IPS-18c (cell line): ENCODE results near the gene PRICKLE2.

Experiments
- H3K4me3 ChIP-seq: 2 replicates; pipeline ENCODE4 v1.7.0; 2013; ENCODE audit warnings: low read depth, mild to moderate bottlenecking, low read length, moderate library complexity; ENCODE audit not compliant: insufficient read depth
- H3K9me3 ChIP-seq: one replicate; pipeline ENCODE4 v1.6.1; 2013; ENCODE audit warnings: mild to moderate bottlenecking, low read length, moderate library complexity; ENCODE audit not compliant: control insufficient read depth, insufficient read depth

The PRICKLE2 gene

DNA sequence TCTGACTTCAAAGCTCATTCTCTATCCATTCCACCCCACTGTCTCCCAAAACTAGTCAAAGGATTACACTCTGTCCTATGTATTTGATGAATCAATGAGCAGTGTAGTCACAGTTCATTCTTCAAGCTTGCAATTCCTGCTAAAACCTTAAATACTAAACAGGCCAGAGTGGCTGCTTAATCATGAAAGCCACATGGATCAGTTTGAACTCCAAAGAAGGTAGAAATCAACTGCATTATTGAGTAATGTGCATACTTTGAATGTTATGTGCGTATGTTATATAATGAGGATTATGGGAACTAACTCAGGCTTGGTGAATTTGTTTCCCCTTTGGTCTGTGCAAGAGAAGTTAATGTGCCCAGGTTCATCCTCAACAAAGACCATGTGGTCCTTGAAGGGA lies 45.4 kb downstream of the PRICKLE2 start:
- Histone ChIP-seq H3K4me3 (no peak overlapping the region), H3K9me3 (no peaks in the 10 kb centered on the region)

DNA sequence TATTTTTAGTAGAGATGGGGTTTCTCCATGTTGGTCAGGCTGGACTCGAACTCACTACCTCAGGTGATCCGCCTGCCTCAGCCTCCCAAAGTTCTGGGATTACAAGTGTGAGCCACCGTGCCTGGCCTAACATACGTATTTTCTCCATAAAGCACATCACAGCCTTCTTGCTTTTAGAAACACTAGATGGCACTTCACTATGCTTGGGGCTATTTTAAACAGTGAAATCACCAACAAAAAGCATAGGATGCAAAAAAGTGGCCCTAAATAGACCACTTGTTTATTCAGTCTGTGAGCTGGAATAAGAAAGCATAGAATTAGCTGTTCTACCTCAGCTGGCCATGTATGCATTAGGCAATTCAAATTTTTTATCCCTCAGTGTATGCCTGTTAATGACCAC lies 46.0 kb downstream of the PRICKLE2 start:
- no peak overlapping the region for H3K4me3 ChIP-seq
- no peaks in the 10 kb centered on the region for H3K9me3 ChIP-seq

DNA sequence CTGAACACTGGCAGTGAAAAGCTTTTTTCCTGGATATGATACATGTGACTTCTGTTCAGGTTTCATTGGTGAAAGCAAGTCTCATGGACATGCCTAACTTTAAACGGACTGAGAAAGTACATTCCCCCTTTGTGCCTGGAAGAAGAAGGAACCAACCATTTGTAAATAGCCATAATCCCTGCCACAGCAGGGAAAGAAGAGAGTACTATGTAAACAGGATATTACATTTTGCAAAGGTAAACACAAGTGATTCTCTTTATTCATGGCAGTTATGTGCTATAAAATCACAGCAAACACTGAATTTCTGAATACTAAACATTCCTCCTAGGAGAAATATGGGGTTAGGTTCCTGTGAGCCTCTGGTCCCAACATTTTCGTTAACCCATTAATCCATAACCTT lies 46.8 kb downstream of the PRICKLE2 start:
- no peak overlapping the region for H3K4me3 ChIP-seq
- no peaks in the 10 kb centered on the region for H3K9me3 ChIP-seq

DNA sequence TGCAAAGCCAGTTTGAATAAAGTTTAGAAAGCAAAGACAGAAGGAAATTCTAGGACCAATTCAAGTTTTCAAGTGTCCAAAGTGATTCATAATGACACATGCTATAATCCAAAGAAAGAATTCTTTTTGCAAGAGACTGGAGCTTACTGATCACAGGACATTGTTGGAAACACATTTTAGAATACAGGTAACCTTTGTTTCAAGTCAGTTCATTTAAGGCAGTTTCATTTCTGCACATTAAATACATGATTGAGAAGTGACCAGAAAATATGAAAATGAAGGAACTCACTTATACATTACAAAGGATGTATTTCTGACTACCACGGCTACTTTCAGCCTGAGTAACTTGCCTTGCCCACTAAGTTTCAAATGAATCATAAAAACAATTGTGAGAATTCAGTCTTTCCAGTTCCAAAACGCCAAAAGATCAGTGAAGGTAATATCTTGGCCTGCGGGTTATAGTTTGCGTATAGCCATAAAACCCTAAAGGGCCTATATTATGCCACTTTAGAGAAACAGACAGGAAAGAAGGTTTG lies 48.7 kb downstream of the PRICKLE2 start:
- no peaks in the 10 kb centered on the region for H3K9me3 ChIP-seq
- no peak overlapping the region for H3K4me3 ChIP-seq

DNA sequence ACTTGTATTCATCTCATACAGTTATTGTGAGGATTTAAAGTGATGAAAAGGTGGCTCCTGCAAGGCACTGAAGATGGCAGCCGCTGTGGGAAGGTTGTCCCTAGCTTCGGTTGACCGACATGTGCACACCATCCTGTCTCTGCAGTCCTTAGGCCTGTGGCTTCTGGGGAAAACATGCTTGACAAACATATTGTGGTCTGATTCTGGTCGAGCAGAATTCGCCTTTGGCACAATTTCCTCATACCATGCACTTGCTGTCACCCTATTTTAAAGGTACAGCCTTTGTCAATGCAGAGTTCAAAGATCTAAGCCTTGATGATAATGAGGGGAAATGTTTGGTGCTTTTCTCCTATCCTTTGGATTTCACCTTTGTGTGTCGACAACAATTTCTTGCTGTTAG lies 50.9 kb downstream of the PRICKLE2 start:
- Histone ChIP-seq H3K4me3 (no peak overlapping the region), H3K9me3 (no peaks in the 10 kb centered on the region)

DNA sequence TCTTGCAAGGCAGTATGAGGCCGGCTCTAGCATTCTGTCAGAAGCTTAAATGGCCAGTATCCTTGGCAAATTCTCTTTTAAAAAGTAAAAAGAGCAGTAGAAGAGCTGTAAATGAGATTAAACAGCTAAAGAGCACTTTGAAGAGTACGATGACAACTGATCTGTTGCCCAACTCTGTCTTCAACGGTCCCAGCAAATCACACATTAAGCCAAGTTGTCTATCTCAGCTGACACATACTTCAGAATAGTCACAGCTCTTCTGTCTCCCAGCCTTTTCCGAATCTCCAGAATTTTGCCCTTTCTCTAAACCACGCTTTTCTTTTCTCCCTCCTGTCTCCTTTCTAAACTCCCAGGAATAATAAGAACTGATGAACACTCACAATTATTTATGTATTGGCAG lies 51.7 kb downstream of the PRICKLE2 start:
- H3K9me3 ChIP-seq: no peaks in the 10 kb centered on the region

DNA sequence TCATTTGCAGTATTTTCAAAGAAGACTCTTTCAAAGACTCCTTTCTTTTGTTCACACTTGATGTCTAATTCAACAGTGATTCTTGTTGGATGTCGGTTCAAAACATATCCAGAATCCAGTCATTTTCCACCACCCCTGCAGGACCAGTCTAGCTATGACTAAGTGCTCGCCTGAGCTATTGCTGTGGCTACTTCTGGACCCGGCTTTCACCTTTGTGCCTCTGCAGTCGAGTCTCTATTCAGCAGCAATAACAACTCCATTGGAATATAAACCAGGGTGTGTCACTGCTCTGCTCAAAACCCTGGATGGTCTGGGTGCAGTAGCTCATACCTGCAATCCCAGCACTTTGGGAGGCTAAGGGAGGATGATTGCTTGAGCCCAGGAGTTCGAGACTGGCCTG lies 55.0 kb downstream of the PRICKLE2 start:
- Histone ChIP-seq H3K9me3 (no peaks in the 10 kb centered on the region), H3K4me3 (no peak overlapping the region)

More for the DNA sequence above, 51.7 kb downstream of the PRICKLE2 start:
- H3K4me3 ChIP-seq: no peak overlapping the region

DNA sequence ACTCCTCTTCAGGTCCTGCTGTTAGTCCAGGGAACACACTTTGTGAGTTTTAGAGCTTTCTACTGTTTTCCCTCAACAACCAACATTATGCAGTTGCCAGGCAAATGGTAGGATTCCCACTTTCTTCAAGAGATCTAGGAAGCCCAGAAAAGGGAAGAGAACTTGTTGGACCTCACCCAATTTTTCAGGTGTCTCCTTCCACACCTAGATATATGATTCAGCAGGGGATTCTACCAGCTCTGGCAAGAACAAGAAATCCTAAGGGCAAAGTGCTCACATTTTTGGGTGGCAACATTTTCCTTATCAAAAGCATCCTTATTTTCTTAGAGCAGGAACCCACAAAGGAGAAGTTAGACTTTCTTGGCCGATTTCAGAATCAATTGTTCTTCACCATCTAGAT lies 57.4 kb downstream of the PRICKLE2 start:
- Histone ChIP-seq H3K4me3 (no peak overlapping the region), H3K9me3 (no peaks in the 10 kb centered on the region)

DNA sequence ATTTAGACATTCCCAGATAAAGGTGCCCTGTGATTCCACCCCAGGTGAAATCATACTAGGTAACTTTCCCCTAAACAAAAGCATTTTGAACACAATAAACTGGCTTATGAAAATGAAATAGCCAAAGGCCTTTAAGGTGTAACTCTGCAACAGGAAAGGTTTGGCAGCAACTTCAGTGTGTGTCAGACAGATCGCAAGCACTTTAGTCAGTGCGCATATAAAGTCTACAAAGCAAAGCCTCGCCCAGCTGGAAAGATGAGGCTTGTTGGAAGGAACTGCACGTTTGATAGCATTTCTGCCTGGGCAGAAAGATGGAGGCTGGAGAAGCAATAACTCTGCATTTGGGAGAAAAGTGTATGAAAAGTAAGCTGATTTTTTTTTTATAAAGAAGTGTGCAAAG lies 57.9 kb downstream of the PRICKLE2 start:
- H3K4me3 ChIP-seq: no peak overlapping the region

DNA sequence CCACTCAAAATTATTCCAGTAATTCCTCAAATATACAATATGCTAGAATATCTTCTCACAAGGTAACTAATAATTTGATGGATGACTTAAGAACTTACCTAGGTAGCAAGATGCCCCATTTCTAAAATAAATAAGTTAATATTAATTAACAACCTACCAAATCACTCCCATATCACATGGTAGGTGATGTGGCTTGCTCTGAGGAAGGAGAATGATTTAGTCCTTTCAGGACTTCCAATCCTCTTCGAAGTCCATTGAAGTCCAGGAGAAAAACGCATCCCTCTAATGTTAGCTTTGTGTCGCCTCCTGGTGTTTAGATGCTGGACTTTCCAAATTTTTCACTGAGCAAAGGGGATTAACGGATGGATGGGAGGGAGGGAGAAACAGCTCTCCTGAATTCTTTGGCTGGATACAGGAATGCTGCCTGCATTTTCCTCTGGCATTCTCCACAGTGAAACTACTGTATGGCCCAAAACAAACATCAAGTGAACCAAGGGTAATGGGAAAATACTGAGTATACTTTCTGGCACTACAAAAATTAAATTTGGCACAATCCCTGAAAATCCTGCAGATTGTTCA lies 58.6 kb downstream of the PRICKLE2 start:
- Histone ChIP-seq H3K9me3 (no peaks in the 10 kb centered on the region), H3K4me3 (no peak overlapping the region)

More for the DNA sequence above, 57.9 kb downstream of the PRICKLE2 start:
- H3K9me3 ChIP-seq: no peaks in the 10 kb centered on the region

DNA sequence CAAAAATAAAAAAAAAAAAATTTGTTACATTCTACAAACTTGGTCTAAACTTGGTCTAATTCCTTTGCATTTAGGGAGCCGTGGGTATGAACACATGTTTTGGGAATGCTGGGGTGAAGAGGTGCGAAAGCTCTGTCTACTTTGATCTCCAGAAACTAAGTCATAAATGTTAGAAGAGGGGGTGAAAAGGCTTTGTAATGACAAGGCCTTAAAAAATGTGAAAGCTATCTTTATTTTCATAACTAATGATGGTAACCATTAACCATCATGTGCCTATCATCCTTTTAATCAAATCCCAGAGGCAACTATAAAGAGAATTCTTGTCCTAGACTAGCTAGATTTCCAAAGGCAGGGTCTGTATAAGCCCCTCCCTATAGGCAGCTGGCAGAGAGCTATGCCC lies 60.9 kb downstream of the PRICKLE2 start:
- Histone ChIP-seq H3K9me3 (no peaks in the 10 kb centered on the region), H3K4me3 (no peak overlapping the region)

DNA sequence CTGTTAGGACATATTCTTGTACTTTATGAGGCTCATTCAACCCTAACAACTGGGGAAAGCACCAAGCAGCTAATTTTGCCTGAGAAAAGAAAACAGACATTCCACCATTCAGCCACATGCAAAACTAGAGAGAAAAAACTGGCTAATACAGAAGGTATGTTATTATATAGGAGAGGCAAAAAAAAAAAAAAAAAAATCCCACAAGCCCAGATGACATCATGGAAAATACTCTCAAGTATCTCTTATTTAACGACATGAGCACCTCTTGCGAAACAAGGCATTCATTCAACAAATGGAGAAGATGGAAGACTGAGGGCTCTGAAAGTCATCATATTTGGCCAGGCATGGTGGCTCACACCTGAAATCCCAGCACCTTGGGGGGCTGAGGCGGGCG lies 61.5 kb downstream of the PRICKLE2 start:
- H3K9me3 ChIP-seq: no peaks in the 10 kb centered on the region
- no peak overlapping the region for H3K4me3 ChIP-seq

DNA sequence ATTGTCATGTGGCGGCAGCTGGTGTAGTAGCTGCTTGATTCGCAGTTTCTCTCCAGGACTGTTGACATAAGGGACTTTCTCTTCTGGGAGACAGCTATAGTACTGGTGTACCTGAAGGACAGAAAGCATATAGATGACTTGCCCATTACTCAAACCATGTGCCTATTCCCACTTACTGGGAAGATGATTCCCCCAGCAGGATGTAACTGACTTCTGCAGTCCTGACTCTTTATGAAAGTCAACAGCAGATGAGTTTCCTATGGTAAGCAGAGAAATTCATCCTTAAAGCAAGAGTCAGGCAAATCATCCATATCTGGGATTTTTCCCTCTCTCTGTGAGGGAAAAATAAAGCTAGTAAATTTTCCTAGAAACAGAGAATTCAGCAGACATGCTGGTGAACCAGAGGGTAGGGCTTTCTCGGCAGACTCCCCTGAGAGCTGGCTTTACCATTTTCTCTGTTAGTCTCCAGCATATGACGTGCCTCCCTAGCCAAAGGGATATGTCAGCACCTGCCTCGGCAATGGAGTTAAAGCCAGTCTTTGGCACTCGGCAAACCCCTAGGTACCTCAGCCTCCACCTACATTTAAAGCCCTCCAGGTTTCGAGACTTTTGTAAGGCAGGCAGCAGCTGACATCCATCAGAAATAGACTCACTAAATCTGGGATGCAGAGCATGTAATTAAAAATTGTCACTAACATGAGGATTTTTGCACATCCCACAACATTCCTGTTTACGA lies 62.1 kb downstream of the PRICKLE2 start:
- H3K9me3 ChIP-seq: no peaks in the 10 kb centered on the region

DNA sequence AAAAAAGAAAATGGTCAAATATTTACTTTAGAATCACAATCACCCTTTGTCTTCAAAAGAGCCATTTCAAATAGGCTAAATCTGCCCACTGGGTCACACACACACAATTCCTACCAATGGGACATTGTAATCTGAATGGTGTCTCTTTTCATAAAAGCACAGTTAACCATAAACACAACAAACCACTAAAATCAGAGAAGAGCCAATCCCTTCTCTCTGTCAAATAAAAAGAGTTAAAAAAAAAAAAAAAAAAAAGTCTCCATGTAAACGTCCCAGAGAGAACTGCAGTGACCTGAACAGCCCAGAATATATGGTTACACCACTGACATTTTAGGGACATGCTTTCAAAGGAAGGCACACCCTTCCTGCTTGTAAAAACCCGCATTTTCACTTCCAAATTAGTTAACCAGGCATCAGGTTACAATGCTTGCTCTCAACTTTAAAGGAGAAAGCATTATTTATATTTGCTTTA lies 63.7 kb downstream of the PRICKLE2 start:
- Histone ChIP-seq H3K4me3 (no peak overlapping the region), H3K9me3 (no peaks in the 10 kb centered on the region)

More for the DNA sequence above, 62.1 kb downstream of the PRICKLE2 start:
- no peak overlapping the region for H3K4me3 ChIP-seq

DNA sequence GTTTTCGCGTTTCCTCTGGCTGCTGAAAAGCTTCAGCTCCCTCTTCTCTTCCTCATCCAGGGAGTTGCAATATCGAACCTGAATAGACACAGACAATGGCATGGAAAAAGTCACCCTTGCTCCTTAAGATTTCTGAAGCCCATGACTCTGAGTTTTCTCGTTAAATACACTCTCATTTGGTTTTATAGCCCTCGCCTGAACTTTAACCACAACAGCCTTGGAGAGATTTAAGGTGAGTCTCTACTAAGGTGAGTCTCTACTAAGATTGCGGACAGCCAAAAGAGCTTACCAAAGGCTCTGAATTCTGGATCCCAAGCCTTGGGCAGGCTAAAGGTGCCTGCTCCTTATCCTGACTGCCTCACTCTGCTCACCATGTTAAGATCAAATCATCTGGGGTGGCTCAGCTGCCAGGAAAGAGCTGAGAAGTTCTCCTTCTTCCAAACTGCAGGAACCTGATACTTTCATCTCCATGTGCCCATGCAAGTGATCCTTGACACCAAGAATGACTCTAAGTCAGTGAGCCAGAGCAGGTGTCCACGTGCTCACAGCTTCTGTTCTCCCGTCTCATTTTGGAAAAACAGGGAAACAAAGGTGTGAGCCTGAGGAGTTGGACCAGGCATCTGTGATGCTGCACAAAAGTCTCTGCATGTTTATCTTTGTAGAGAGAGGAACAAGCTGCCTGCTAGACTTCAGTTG lies 65.1 kb downstream of the PRICKLE2 start:
- H3K4me3 ChIP-seq: no peak overlapping the region

DNA sequence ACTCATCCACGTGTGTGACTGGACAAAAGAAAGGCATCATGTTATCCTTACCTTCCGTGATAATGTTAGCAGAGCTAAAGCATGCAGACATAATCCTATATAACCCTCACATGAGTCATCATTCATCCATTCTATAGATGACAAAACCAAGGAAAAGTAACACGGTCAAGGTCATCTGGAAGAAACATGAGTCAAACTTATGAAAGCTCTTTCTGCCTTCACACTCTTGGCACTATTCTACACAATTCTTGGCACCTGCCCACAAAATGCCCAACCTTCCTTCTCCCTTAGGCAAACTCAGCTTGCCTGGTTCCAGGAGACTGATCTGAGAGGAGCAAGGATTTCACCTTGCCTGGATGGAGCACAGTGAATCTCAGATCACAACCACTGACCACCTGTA lies 66.9 kb downstream of the PRICKLE2 start:
- no peak overlapping the region for H3K4me3 ChIP-seq

More for the DNA sequence above, 65.1 kb downstream of the PRICKLE2 start:
- no peaks in the 10 kb centered on the region for H3K9me3 ChIP-seq

DNA sequence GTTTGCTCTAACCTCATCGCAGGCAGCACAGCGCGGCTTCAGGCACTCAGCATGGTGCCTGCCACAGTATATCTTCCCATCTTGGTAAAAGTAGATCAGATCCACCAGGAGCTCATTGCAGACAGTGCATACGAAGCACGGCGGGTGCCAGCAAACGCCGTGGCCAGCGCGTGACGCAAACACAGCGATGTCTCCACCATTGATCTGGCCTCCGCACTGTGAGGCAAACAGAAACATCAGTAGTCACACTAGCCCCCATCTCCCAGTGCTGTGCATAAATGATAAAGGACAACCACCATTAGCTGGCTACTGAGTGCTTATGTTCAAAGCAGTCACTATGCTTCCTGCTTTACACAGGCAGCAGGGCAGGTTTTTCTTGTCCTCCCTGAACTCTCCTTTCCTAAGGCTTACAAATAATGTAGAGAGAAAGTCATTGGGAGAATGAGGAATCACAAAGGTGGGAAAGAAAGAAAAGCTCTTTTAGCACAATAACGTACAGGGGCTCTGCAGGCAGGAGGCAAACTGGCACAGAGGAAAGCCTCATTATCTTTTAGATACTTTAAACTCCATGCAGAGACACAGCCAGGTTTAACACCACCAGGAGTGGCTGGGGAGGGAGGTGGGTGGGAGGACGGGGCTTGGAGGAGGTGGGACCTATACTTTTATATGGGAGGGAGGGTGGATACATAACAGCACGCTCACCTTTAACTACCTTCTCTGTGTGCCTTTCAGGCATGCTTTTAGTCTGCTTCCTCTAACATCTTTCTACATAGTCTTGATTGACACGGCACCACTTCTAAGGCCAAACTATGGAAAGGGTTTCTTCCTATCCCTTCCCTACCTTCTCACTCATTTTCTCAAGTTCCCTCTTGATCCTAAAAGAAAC lies 67.9 kb downstream of the PRICKLE2 start:
- Histone ChIP-seq H3K4me3 (no peak overlapping the region; the same call in none of the 2 replicates), H3K9me3 (no peaks in the 10 kb centered on the region)

More for the DNA sequence above, 66.9 kb downstream of the PRICKLE2 start:
- H3K9me3 ChIP-seq: no peaks in the 10 kb centered on the region
